K562 (cell line): Measurements from ENCODE around the gene FRMD4A. TPM values are rescaled to one million over a fixed set of nuclear protein-coding genes. Genes with fewer than 3 reads are reported as not detected.

ENCODE experiments used
- ATAC-seq: fragments of 200-7000 bp; cut with Tn5 transposase; 3 replicates; pipeline ENCODE4 v1.9.1; 2020; ENCODE audit warnings: moderate library complexity
- BruUV-seq: library from RNA; stranded (reverse); fragments of 400-500 nt; replicated peaks from 2 replicates; lab custom pipeline; 2021; lab: Mats Ljungman, UMichigan
- CTCF ChIA-PET: fragments of 300-600 bp; formaldehyde crosslinking; extraction: SDS; loops from one replicate; lab custom pipeline; 2021; ENCODE audit warnings: low intra/inter-chr PET ratio; lab: Yijun Ruan, JAX
- POLR2A ChIA-PET: fragments of 300-600, 350-650 bp; sonication (Branson Sonifier 250); formaldehyde crosslinking; extraction: SDS; loops from one replicate; lab custom pipeline; 2021; ENCODE audit warnings: antibody characterized with exemption, inconsistent platforms; lab: Yijun Ruan, JAX
- DNase-seq, 4 experiments: peaks; one replicate each; pipeline versions ENCODE4 v3.0.0 to v3.0.0-alpha.2; 2011 to 2018; ENCODE audit warnings: low spot score in 3 of 4, mixed read lengths in 3 of 4; ENCODE audit errors: extremely low read depth in 1 of 4
- FAIRE-seq: peaks from 2 replicates; lab custom pipeline; 2011; peaks lifted over from hg19 to GRCh38; lab: Jason Lieb, UNC
- H2AFZ ChIP-seq: 2 replicates; pipeline ENCODE4 v1.6.0; 2011; ENCODE audit warnings: low read depth, low read length, control low read depth, inconsistent platforms
- H3K27ac ChIP-seq: fragments of 200-600 bp; 3 replicates; pipeline ENCODE4 v1.8.0; 2011; ENCODE audit warnings: low read depth, mild to moderate bottlenecking, control low read depth, inconsistent platforms, low read length, moderate library complexity, mixed read lengths; ENCODE audit errors: extremely low read depth
- H3K27me3 ChIP-seq, 2 experiments: fragments of 300-600 bp in 1 of 2; 2 replicates in 1 of 2; 3 replicates in 1 of 2; pipeline versions ENCODE4 v1.6.0 to v1.8.0; 2011; ENCODE audit warnings: inconsistent platforms in 2 of 2, low read length in 2 of 2, mild to moderate bottlenecking in 1 of 2, mixed read lengths in 1 of 2, moderate library complexity in 1 of 2; ENCODE audit not compliant: control insufficient read depth in 2 of 2, insufficient read depth in 2 of 2
- H3K36me3 ChIP-seq: fragments of 300-600 bp; 3 replicates; pipeline ENCODE4 v1.8.0; 2011; ENCODE audit warnings: mild to moderate bottlenecking, low read length, inconsistent platforms; ENCODE audit not compliant: control insufficient read depth, insufficient read depth
- H3K4me1 ChIP-seq, 2 experiments: fragments of 200-600 bp in 1 of 2; replicated peaks in 1 of 2; 2 replicates in 1 of 2; 3 replicates in 1 of 2; pipeline versions ENCODE4 v1.5.1 to v1.8.0; 2011; ENCODE audit warnings: inconsistent platforms in 2 of 2, low read length in 2 of 2, mild to moderate bottlenecking in 1 of 2, mixed read lengths in 1 of 2, moderate library complexity in 1 of 2; ENCODE audit not compliant: control insufficient read depth in 2 of 2, insufficient read depth in 2 of 2
- H3K4me2 ChIP-seq: 2 replicates; pipeline ENCODE4 v1.6.1; 2011; ENCODE audit warnings: low read length, control low read depth, inconsistent platforms, mixed read lengths; ENCODE audit not compliant: insufficient read depth
- H3K4me3 ChIP-seq: fragments of 200-600 bp; sonication (generic), shearing (Covaris generic); 2 replicates; pipeline ENCODE4 v1.5.1; 2016; ENCODE audit warnings: control low read depth, inconsistent platforms
- H3K79me2 ChIP-seq: fragments of 200-600 bp; 3 replicates; pipeline ENCODE4 v1.8.0; 2011; ENCODE audit warnings: low read length, inconsistent platforms; ENCODE audit not compliant: control insufficient read depth, insufficient read depth
- H3K9ac ChIP-seq, 2 experiments: 2 replicates each; pipeline versions ENCODE4 v1.6.0 to v1.6.1; 2011; ENCODE audit warnings: low read depth in 2 of 2, low read length in 2 of 2, control low read depth in 1 of 2, inconsistent platforms in 1 of 2, mild to moderate bottlenecking in 1 of 2, mixed read lengths in 1 of 2; ENCODE audit not compliant: insufficient read depth in 1 of 2
- H3K9me1 ChIP-seq: one replicate; pipeline ENCODE4 v1.6.0; 2011; ENCODE audit warnings: inconsistent platforms, mild to moderate bottlenecking, low read length, moderate library complexity; ENCODE audit not compliant: control insufficient read depth, insufficient read depth
- H3K9me3 ChIP-seq: replicated peaks from 2 replicates; pipeline ENCODE4 v1.5.1; 2011; ENCODE audit warnings: low read depth, low read length, inconsistent platforms; ENCODE audit not compliant: control insufficient read depth, insufficient read depth
- H4K20me1 ChIP-seq: replicated peaks from 2 replicates; pipeline ENCODE4 v1.6.1; 2011; ENCODE audit warnings: low read length, inconsistent platforms, mixed read lengths; ENCODE audit not compliant: control insufficient read depth, insufficient read depth
- ATF7 ChIP-seq: fragments of 450-650 bp; IDR thresholded peaks from 2 replicates; pipeline ENCODE4 v1.7.1; 2014; ENCODE audit warnings: mild to moderate bottlenecking, moderate library complexity
- E2F3 ChIP-seq: fragments of 250-450 bp; sonication (Bioruptor Pico); IDR thresholded peaks from 2 replicates; pipeline ENCODE4 v1.4.0; 2020; ENCODE audit warnings: mild to moderate bottlenecking
- HDAC6 ChIP-seq: IDR thresholded peaks from 2 replicates; pipeline ENCODE4 v1.6.1; 2012; ENCODE audit warnings: low read depth, mild to moderate bottlenecking, control low read depth, inconsistent platforms, low read length, moderate library complexity
- PHF20 ChIP-seq: fragments of 450-650 bp; IDR thresholded peaks from 2 replicates; pipeline ENCODE4 v1.6.1; 2018; ENCODE audit not compliant: partially characterized antibody
- POLR2AphosphoS2 ChIP-seq: IDR thresholded peaks from 2 replicates; pipeline ENCODE4 v1.6.1; 2012; ENCODE audit warnings: low read length, improper control_type of control experiment
- POLR2G ChIP-seq: fragments of 200-400 bp; formaldehyde crosslinking; IDR thresholded peaks from 2 replicates; pipeline ENCODE4 v1.6.1; 2017; ENCODE audit warnings: low read depth, mild to moderate bottlenecking, antibody characterized with exemption, low read length, moderate library complexity
- SMARCE1 ChIP-seq: fragments of 450-650 bp; IDR thresholded peaks from 2 replicates; pipeline ENCODE4 v1.7.1; 2016; ENCODE audit warnings: mild to moderate bottlenecking
- SP1 ChIP-seq: sonication (generic); formaldehyde crosslinking; IDR thresholded peaks from 2 replicates; pipeline ENCODE4 v1.8.1; 2022; ENCODE audit warnings: mild to moderate bottlenecking, missing genetic modification reagents
- TAL1 ChIP-seq: fragments of 450-650 bp; IDR thresholded peaks from 2 replicates; pipeline ENCODE4 v1.6.1; 2016; ENCODE audit warnings: mild to moderate bottlenecking
- TCFL5 ChIP-seq: fragments of 250-450 bp; sonication (Bioruptor Pico); conservative IDR thresholded peaks from 2 replicates; pipeline ENCODE4 v1.6.1; 2021; ENCODE audit warnings: mild to moderate bottlenecking, moderate library complexity, matching md5 sums
- ZNF764 ChIP-seq: fragments of 250-450 bp; sonication (Bioruptor Pico); IDR thresholded peaks from 2 replicates; pipeline ENCODE4 v1.4.0; 2020; ENCODE audit warnings: low read depth, mild to moderate bottlenecking, moderate library complexity
- WGBS: fragments of 100-300 bp; shearing (Covaris generic); methylation state at CpG from one replicate; pipeline ENCODE4 v1.1.6; 2016; ENCODE audit warnings: low coverage, mixed read lengths; ENCODE audit not compliant: insufficient coverage; ENCODE audit errors: missing lambda C conversion rate; 5-methylcytosine and 5-hydroxymethylcytosine counted together
- in situ Hi-C: fragments of 300-500 bp; cut with MboI; formaldehyde crosslinking; loops from 4 replicates; pipeline ENCODE4 v1.15.0; 2018; ENCODE audit warnings: inconsistent platforms, mixed read lengths
- intact Hi-C: fragments of 100-400 bp; cut with micrococcal nuclease; formaldehyde crosslinking; loops from 2 replicates; pipeline ENCODE4 v1.14.2; 2022
- polyA plus RNA-seq, 8 experiments: library from polyadenylated mRNA; depleted of rRNA in 4 of 8; stranded (reverse) in 5 of 8; unstranded in 3 of 8; fragments of >200 nt; fragmentation: Nextera tagmentation in 2 of 8; fragmentation: Illumina TruSeq in 1 of 8; extraction: Ambion mirVana in 2 of 8; extraction: Trizol in 1 of 8; gene quantifications; 2 replicates each; pipeline versions ENCODE4 v1.2.1 to v1.2.3, GENCODE V29; 2011 to 2014; ENCODE audit warnings: inconsistent platforms in 1 of 8, missing spikeins in 1 of 8
- total RNA-seq, 7 experiments: library from RNA; depleted of rRNA in 6 of 7; stranded (reverse); fragments of >200 nt in 6 of 7; fragmentation: Illumina TruSeq in 2 of 7; extraction: Trizol in 2 of 7; gene quantifications; 2 replicates each; pipeline versions ENCODE4 v1.2.1 to v1.2.3, GENCODE V29; 2011 to 2021; ENCODE audit warnings: low replicate concordance in 1 of 7
- TF ChIP-seq, protein P1 (sequence below): sonication (generic); formaldehyde crosslinking; IDR thresholded peaks from 2 replicates; pipeline ENCODE4 v1.8.1; 2022; ENCODE audit warnings: missing genetic modification reagents
- TF ChIP-seq, protein P2 (sequence below): fragments of 450-650 bp; IDR thresholded peaks from 2 replicates; pipeline ENCODE4 v1.6.1; 2017; ENCODE audit warnings: antibody characterized with exemption
- TF ChIP-seq, protein P3 (sequence below): fragments of 250-450 bp; sonication (Bioruptor Pico); IDR thresholded peaks from 2 replicates; pipeline ENCODE4 v1.5.0; 2020; ENCODE audit warnings: mild to moderate bottlenecking, borderline replicate concordance
- TF ChIP-seq, protein P4 (sequence below): fragments of 450-650 bp; IDR thresholded peaks from 2 replicates; pipeline ENCODE4 v1.6.1; 2014; ENCODE audit warnings: low read depth, mild to moderate bottlenecking, moderate library complexity, borderline replicate concordance

The FRMD4A gene
- total and polyA plus RNA-seq, 9 of the 15 experiments (the other 6 are each of a cell fraction or from before 2014, with no cell fraction given): 0.80 to 5.2 (median 3.0) TPM

DNA sequence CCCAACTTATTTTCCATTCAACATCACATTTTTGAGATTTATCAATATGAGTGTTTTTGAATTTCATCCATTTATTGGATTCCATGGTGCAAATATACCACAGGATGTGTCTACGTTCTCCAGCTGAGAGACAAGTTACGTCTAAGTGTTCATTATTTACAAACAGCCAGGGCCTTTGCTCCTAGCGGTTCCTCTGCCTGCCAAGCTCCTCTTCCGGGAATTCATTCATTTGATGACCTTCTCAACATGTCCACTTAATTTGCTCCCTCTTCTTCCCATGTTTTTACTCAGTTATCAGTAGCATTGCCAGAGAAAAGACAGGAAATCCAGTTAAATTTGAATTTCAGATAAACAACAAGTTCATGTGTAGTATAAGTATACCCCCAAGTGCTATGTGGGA lies 422.2 kb downstream of the FRMD4A start:
- Histone ChIP-seq H3K4me2 (no peak overlapping the region), H3K27me3 (peaks cover 2 to 17% of the 10 kb centered on the region in 2 experiments; a peak in 3 of 5 replicates), H3K9ac (no peak overlapping the region), H3K9me3 (no peaks in the 10 kb centered on the region), H3K27ac (no peak overlapping the region), H3K79me2 (no peaks in the 10 kb centered on the region), H3K4me1 (no peaks in the 10 kb centered on the region), H3K36me3 (no peaks in the 10 kb centered on the region), H3K9me1 (no peaks in the 10 kb centered on the region), H3K4me3 (no peak overlapping the region), H2AFZ (no peak overlapping the region), H4K20me1 (no peaks in the 10 kb centered on the region)
- CTCF ChIA-PET: no interaction called here
- POLR2A ChIA-PET: no interaction called here
- FAIRE-seq: no peak
- intact Hi-C loops (no loop called here), in situ Hi-C loops (no loop called here)
- BruUV-seq: no TSS peak
- no peak for ATAC-seq
- no peak for DNase-seq
- WGBS: 3% methylated on average over 4 of the region's 4 CpGs
- TF ChIP-seq, protein P1, sequence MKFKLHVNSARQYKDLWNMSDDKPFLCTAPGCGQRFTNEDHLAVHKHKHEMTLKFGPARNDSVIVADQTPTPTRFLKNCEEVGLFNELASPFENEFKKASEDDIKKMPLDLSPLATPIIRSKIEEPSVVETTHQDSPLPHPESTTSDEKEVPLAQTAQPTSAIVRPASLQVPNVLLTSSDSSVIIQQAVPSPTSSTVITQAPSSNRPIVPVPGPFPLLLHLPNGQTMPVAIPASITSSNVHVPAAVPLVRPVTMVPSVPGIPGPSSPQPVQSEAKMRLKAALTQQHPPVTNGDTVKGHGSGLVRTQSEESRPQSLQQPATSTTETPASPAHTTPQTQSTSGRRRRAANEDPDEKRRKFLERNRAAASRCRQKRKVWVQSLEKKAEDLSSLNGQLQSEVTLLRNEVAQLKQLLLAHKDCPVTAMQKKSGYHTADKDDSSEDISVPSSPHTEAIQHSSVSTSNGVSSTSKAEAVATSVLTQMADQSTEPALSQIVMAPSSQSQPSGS (CRISPR knock-in tag): no peak
- TF ChIP-seq PHF20 (no peak), POLR2AphosphoS2 (no peak), TAL1 (no peak), E2F3 (no peak), SP1 (no peak), POLR2G (no peak), TCFL5 (CRISPR knock-in tag) (no peak), ATF7 (no peak), HDAC6 (no peak), ZNF764 (no peak), SMARCE1 (no peak)
- TF ChIP-seq, protein P2, sequence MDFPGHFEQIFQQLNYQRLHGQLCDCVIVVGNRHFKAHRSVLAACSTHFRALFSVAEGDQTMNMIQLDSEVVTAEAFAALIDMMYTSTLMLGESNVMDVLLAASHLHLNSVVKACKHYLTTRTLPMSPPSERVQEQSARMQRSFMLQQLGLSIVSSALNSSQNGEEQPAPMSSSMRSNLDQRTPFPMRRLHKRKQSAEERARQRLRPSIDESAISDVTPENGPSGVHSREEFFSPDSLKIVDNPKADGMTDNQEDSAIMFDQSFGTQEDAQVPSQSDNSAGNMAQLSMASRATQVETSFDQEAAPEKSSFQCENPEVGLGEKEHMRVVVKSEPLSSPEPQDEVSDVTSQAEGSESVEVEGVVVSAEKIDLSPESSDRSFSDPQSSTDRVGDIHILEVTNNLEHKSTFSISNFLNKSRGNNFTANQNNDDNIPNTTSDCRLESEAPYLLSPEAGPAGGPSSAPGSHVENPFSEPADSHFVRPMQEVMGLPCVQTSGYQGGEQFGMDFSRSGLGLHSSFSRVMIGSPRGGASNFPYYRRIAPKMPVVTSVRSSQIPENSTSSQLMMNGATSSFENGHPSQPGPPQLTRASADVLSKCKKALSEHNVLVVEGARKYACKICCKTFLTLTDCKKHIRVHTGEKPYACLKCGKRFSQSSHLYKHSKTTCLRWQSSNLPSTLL: no peak
- TF ChIP-seq, protein P3, sequence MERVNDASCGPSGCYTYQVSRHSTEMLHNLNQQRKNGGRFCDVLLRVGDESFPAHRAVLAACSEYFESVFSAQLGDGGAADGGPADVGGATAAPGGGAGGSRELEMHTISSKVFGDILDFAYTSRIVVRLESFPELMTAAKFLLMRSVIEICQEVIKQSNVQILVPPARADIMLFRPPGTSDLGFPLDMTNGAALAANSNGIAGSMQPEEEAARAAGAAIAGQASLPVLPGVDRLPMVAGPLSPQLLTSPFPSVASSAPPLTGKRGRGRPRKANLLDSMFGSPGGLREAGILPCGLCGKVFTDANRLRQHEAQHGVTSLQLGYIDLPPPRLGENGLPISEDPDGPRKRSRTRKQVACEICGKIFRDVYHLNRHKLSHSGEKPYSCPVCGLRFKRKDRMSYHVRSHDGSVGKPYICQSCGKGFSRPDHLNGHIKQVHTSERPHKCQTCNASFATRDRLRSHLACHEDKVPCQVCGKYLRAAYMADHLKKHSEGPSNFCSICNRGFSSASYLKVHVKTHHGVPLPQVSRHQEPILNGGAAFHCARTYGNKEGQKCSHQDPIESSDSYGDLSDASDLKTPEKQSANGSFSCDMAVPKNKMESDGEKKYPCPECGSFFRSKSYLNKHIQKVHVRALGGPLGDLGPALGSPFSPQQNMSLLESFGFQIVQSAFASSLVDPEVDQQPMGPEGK: no peak
- TF ChIP-seq, protein P4, sequence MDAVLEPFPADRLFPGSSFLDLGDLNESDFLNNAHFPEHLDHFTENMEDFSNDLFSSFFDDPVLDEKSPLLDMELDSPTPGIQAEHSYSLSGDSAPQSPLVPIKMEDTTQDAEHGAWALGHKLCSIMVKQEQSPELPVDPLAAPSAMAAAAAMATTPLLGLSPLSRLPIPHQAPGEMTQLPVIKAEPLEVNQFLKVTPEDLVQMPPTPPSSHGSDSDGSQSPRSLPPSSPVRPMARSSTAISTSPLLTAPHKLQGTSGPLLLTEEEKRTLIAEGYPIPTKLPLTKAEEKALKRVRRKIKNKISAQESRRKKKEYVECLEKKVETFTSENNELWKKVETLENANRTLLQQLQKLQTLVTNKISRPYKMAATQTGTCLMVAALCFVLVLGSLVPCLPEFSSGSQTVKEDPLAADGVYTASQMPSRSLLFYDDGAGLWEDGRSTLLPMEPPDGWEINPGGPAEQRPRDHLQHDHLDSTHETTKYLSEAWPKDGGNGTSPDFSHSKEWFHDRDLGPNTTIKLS: no peak
